ENCODE measurements around the gene APRT.

APRT gene

DNA sequence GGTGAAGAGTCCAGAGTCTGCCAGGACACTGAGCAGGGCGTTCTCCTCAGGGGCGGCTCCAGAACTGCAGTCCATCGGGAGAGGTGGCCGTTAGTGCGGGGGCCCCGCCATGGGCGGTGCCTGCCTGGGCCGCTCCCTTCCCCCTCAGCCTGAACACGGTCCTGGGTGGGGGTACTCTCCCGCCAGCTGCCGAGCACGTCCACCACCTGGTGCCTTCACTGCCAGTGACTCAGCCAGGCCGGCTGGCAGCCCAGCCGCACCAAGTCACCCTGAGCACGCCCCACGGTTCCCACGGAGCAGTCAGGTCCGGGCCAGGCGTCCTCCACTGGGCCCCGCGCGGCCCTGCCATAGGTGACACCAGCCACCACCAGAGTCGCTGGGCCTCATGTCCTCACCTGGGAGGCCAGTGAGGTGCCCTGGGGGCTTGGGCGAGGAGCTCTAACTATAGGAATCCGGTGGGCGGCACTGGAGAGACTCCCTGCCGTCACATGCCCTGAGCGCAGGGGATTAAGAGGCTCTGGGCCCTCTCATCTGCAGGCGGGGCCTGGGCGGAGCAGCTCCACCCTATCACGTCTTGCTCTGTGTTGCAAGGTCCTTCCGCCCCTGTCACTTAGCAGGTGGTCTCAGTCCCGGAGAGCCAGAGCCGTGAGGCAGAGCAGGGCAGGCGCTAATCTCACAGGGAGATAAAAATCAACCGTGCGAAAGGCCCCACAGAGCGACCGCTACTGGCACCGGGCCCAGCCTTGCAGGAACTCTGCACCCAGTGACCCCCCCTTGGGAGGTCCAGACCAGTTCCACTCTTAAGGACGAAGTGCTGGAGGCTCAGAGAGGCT is 41.1 kb downstream of the APRT start:
- TF ChIP-seq, protein P1, sequence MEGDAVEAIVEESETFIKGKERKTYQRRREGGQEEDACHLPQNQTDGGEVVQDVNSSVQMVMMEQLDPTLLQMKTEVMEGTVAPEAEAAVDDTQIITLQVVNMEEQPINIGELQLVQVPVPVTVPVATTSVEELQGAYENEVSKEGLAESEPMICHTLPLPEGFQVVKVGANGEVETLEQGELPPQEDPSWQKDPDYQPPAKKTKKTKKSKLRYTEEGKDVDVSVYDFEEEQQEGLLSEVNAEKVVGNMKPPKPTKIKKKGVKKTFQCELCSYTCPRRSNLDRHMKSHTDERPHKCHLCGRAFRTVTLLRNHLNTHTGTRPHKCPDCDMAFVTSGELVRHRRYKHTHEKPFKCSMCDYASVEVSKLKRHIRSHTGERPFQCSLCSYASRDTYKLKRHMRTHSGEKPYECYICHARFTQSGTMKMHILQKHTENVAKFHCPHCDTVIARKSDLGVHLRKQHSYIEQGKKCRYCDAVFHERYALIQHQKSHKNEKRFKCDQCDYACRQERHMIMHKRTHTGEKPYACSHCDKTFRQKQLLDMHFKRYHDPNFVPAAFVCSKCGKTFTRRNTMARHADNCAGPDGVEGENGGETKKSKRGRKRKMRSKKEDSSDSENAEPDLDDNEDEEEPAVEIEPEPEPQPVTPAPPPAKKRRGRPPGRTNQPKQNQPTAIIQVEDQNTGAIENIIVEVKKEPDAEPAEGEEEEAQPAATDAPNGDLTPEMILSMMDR (IDR thresholded peaks at IDR 0.05; ENCODE audit: low read depth, low read length), result no peak
- no peaks in the 10 kb centered on the region for H3K27me3 ChIP-seq (ENCODE audit: insufficient read depth, low read depth, severe bottlenecking)
- DNase-seq, result peak; percentile 92
- peak overlapping the region; percentile 97 for H3K27ac ChIP-seq
- no peaks in the 10 kb centered on the region for H3K36me3 ChIP-seq
- peak overlapping the region; percentile 30 for H3K4me3 ChIP-seq (ENCODE audit: low read depth, low read length)
- no peaks in the 10 kb centered on the region for H3K9me3 ChIP-seq (ENCODE audit: severe bottlenecking)

- no peaks in the 10 kb centered on the region for H3K9me3 ChIP-seq (ENCODE audit: severe bottlenecking)
- H3K27ac ChIP-seq, result peak overlapping the region; percentile 97
- H3K27me3 ChIP-seq (ENCODE audit: insufficient read depth, low read depth, severe bottlenecking), result no peaks in the 10 kb centered on the region
- DNase-seq, result peak; percentile 76
- H3K36me3 ChIP-seq, result no peaks in the 10 kb centered on the region
- TF ChIP-seq, protein P1 (IDR thresholded peaks at IDR 0.05; ENCODE audit: low read depth, low read length), result no peak
- H3K4me3 ChIP-seq (ENCODE audit: low read depth, low read length), result peak overlapping the region; percentile 30
These were observed 41.9 kb downstream of the APRT start for GRCh38 chr16:88769617-88770460.

DNA sequence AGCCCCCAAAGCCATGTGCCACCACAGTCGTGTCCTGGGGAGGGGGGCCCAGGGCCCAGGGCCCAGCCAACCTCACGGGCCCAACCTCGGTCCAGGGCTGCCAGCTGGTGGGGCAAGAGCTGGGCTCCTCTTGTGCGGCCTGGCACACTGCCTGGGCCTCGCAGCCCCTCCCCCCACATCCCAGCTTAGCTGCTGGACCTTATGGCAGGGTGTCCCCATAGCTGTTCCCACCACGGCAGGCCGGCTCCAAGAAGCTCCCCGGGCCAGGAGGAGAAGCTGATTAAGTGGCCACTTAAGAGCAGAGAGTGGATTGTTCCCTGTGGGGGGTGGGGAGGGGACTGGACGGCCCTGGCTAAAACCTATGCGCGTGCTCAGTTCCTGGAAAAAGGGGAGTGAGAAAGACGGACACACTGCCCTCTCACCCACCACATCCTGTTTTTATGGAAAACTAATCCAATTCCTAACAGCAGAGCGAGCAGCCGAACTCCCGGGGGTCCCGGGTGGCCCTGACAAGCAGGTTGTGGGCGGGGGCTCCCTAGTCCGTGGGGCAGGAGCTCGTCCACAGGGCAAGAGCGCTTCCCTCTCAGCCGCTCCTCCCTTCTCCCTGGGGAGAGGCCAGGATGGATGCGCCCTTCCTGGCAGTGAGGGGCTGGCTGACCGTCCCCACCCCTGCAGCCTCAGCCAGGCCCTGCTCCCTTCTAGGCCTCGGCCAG is 43.5 kb downstream of the APRT start:
- TF ChIP-seq, protein P1 (IDR thresholded peaks at IDR 0.05; ENCODE audit: low read depth, low read length), result no peak
- H3K4me3 ChIP-seq (ENCODE audit: low read depth, low read length), result peak overlapping the region; percentile 33
- no peaks in the 10 kb centered on the region for H3K27me3 ChIP-seq (ENCODE audit: insufficient read depth, low read depth, severe bottlenecking)
- no peaks in the 10 kb centered on the region for H3K36me3 ChIP-seq
- peak overlapping the region; percentile 97 for H3K27ac ChIP-seq
- DNase-seq, result peak; percentile 94
- no peaks in the 10 kb centered on the region for H3K9me3 ChIP-seq (ENCODE audit: severe bottlenecking)

GRCh38 chr16:88767546-88768070 is 44.1 kb downstream of the APRT start:
- TF ChIP-seq, protein P1 (IDR thresholded peaks at IDR 0.05; ENCODE audit: low read depth, low read length), result no peak
- no peak for DNase-seq
- Histone ChIP-seq H3K27me3 (ENCODE audit: insufficient read depth, low read depth, severe bottlenecking) (no peaks in the 10 kb centered on the region), H3K9me3 (ENCODE audit: severe bottlenecking) (no peaks in the 10 kb centered on the region), H3K36me3 (no peaks in the 10 kb centered on the region), H3K4me3 (ENCODE audit: low read depth, low read length) (peak overlapping the region; percentile 33), H3K27ac (peak overlapping the region; percentile 97)

DNA sequence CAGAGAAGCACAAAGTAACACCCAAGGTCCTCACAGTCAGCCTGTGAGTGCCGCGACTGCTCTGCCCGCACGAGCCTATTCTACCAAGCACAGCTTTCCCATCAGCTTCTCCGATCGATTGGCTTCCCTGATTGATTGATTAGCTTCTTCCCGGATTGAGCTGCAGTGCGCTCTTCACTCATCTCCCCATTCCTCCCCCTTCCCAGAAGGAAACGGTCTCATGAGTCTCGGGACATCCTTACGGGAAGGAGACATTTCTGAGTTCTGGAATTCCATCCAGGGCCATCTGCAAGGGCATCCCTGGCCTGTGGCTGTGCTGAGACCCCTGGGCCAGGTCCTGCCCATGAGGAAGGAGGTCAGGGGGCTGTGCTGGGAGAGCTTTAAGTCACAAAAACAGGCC is 44.8 kb downstream of the APRT start:
- TF ChIP-seq, protein P1 (IDR thresholded peaks at IDR 0.05; ENCODE audit: low read depth, low read length), result no peak
- H3K4me3 ChIP-seq (ENCODE audit: low read depth, low read length), result no peak overlapping the region
- H3K27ac ChIP-seq, result peak overlapping the region; percentile 97
- H3K27me3 ChIP-seq (ENCODE audit: insufficient read depth, low read depth, severe bottlenecking), result no peaks in the 10 kb centered on the region
- no peaks in the 10 kb centered on the region for H3K36me3 ChIP-seq
- DNase-seq, result no peak
- H3K9me3 ChIP-seq (ENCODE audit: severe bottlenecking), result no peaks in the 10 kb centered on the region
